Measurements from ENCODE around the gene DYSF. TPM values are rescaled to one million over a fixed set of nuclear protein-coding genes. Genes with fewer than 3 reads are reported as not detected.

DYSF gene
- total RNA-seq, 2 experiments from 2014 or later = not detected

DNA sequence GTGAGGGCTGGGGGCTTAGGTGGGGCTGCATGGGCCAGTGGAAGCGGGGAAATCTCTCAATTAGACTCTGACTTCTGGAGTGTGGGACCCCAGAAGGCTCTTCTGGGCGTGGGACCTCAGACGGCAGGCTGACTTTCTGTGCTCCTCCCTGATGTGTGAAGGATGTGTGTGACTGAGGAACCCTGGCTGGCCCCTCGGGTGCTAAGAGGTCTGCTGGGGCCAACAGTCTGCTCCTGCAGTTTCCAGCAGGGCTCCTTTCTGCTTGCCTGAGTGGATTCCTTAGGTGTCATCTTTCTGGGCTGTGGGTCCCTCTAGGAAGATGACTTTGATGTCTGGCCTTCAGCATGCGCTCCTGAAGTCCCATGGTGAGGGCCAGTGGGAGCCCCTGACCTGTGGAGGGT, 167.5 kb downstream of the DYSF start:
- Histone ChIP-seq H3K4me1 (ENCODE audit: insufficient read depth, low read length, poor library complexity, severe bottlenecking) (no peaks in the 10 kb centered on the region), H2AFZ (ENCODE audit: low read length) (no peak overlapping the region), H3K27ac (ENCODE audit: low read depth, low read length, poor library complexity, severe bottlenecking) (no peak overlapping the region), H3K4me3 (ENCODE audit: low read depth, low read length, poor library complexity, severe bottlenecking) (no peak overlapping the region), H4K20me1 (ENCODE audit: insufficient read depth, low read length) (no peaks in the 10 kb centered on the region), H3K79me2 (ENCODE audit: insufficient read depth, low read depth, low read length) (no peaks in the 10 kb centered on the region), H3K36me3 (ENCODE audit: insufficient read depth, low read length) (no peaks in the 10 kb centered on the region), H3K4me2 (ENCODE audit: low read length) (no peak overlapping the region), H3K9me2 (ENCODE audit: insufficient read depth, low read length) (no peaks in the 10 kb centered on the region), H3K9me3 (ENCODE audit: low read length) (no peaks in the 10 kb centered on the region)
- DNase-seq (ENCODE audit: low spot score) = no peak
- intact Hi-C loops (cut with micrococcal nuclease; ENCODE audit: unreplicated experiment) = no loop called here
- ChIA-PET CTCF (ENCODE audit: unreplicated experiment) (no interaction called here), POLR2A (no interaction called here)
- TF ChIP-seq EZH2phosphoT487 (IDR thresholded peaks at IDR 0.05; ENCODE audit: borderline replicate concordance, low read depth, low read length) = no peak
- TF ChIP-seq, protein P1, sequence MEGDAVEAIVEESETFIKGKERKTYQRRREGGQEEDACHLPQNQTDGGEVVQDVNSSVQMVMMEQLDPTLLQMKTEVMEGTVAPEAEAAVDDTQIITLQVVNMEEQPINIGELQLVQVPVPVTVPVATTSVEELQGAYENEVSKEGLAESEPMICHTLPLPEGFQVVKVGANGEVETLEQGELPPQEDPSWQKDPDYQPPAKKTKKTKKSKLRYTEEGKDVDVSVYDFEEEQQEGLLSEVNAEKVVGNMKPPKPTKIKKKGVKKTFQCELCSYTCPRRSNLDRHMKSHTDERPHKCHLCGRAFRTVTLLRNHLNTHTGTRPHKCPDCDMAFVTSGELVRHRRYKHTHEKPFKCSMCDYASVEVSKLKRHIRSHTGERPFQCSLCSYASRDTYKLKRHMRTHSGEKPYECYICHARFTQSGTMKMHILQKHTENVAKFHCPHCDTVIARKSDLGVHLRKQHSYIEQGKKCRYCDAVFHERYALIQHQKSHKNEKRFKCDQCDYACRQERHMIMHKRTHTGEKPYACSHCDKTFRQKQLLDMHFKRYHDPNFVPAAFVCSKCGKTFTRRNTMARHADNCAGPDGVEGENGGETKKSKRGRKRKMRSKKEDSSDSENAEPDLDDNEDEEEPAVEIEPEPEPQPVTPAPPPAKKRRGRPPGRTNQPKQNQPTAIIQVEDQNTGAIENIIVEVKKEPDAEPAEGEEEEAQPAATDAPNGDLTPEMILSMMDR (conservative IDR thresholded peaks at IDR 0.05; ENCODE audit: low read length) = no peak
- no TSS peak for BruUV-seq (replicated peaks)

DNA sequence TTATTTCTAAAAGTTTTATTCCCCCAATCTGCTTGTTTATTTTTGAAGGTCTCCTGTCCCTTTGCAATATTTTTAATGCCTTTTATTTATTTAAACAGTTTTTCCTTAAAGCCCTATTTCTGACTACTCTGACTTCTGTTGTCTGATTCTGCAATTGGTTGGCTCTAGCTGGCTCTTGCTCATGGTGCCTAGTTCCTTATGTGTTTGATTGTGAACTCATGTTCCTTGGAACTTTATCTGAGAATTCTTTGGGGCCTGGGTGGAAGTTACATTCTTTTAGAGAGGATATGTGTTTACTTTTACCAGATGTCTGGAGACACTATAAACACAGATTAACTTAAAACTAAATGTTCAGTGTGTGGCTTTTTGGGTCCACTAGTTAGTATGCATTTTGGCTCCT, 175.9 kb downstream of the DYSF start:
- no peaks in the 10 kb centered on the region for H3K9me3 ChIP-seq (ENCODE audit: low read length)
- H3K79me2 ChIP-seq (ENCODE audit: insufficient read depth, low read depth, low read length) = no peaks in the 10 kb centered on the region
- no peaks in the 10 kb centered on the region for H3K9me2 ChIP-seq (ENCODE audit: insufficient read depth, low read length)
- CTCF ChIA-PET (ENCODE audit: unreplicated experiment) = no interaction called here
- BruUV-seq (replicated peaks) = no TSS peak
- H3K27ac ChIP-seq (ENCODE audit: low read depth, low read length, poor library complexity, severe bottlenecking) = no peak overlapping the region
- no peaks in the 10 kb centered on the region for H3K4me1 ChIP-seq (ENCODE audit: insufficient read depth, low read length, poor library complexity, severe bottlenecking)
- intact Hi-C loops (cut with micrococcal nuclease; ENCODE audit: unreplicated experiment) = no loop called here
- TF ChIP-seq, protein P1 (conservative IDR thresholded peaks at IDR 0.05; ENCODE audit: low read length) = no peak
- no peak for TF ChIP-seq EZH2phosphoT487 (IDR thresholded peaks at IDR 0.05; ENCODE audit: borderline replicate concordance, low read depth, low read length)
- H3K36me3 ChIP-seq (ENCODE audit: insufficient read depth, low read length) = no peaks in the 10 kb centered on the region
- H2AFZ ChIP-seq (ENCODE audit: low read length) = no peak overlapping the region
- H4K20me1 ChIP-seq (ENCODE audit: insufficient read depth, low read length) = no peaks in the 10 kb centered on the region
- no peak for DNase-seq (ENCODE audit: low spot score)
- POLR2A ChIA-PET = interaction anchor here (0.6 kb wide), 1 partner anchor 800 kb away, joined by 3 read pairs; no protein-coding TSS in a partner anchor
- H3K4me2 ChIP-seq (ENCODE audit: low read length) = no peak overlapping the region
- no peak overlapping the region for H3K4me3 ChIP-seq (ENCODE audit: low read depth, low read length, poor library complexity, severe bottlenecking)

DNA sequence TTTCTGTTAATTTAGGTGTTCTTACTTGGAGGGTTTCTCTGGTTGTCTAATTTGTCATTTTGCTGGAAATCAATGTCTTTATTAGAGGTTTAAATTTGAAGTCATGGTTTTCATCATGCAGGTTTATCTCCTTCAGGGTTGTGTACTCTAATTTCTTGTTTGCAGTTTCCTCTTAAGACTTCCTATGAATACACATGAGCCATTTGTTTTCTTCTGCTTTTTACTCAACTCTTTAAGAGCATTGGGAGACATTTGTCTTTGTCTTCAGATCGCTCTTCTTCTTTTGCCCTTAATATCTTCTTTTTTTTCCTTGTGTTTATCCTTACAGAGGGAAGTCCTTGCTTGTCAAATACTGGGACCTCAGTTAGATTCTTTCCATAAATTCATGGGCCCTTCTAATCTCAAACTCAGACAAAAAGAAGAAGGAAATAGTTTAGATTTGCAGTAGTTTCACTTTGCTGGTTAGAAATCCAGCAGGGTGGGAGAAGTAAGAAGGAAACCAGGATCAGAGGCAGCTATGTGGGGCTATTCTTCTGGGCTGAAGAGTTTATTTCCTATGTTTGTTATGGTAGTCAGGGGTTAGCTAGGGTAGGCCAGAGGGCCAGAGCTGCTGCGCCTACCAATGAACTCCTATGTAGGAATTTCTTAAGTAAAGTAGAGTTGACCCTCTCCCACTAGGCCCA, 176.6 kb downstream of the DYSF start:
- POLR2A ChIA-PET = interaction anchor here (0.6 to 1.8 kb wide), 2 partner anchors 38 to 799 kb away, joined by 3 to 4 read pairs; no protein-coding TSS in a partner anchor
- Histone ChIP-seq H2AFZ (ENCODE audit: low read length) (no peak overlapping the region), H4K20me1 (ENCODE audit: insufficient read depth, low read length) (no peaks in the 10 kb centered on the region)

More for the DNA sequence above, 176.6 kb downstream of the DYSF start:
- Histone ChIP-seq H3K4me1 (ENCODE audit: insufficient read depth, low read length, poor library complexity, severe bottlenecking) (no peaks in the 10 kb centered on the region), H3K27ac (ENCODE audit: low read depth, low read length, poor library complexity, severe bottlenecking) (no peak overlapping the region), H3K36me3 (ENCODE audit: insufficient read depth, low read length) (no peaks in the 10 kb centered on the region), H3K9me3 (ENCODE audit: low read length) (no peaks in the 10 kb centered on the region), H3K4me3 (ENCODE audit: low read depth, low read length, poor library complexity, severe bottlenecking) (no peak overlapping the region), H3K79me2 (ENCODE audit: insufficient read depth, low read depth, low read length) (no peaks in the 10 kb centered on the region), H3K4me2 (ENCODE audit: low read length) (no peak overlapping the region), H3K9me2 (ENCODE audit: insufficient read depth, low read length) (no peaks in the 10 kb centered on the region)
- intact Hi-C loops (cut with micrococcal nuclease; ENCODE audit: unreplicated experiment) = no loop called here
- BruUV-seq (replicated peaks) = no TSS peak
- TF ChIP-seq EZH2phosphoT487 (IDR thresholded peaks at IDR 0.05; ENCODE audit: borderline replicate concordance, low read depth, low read length) = no peak
- TF ChIP-seq, protein P1 (conservative IDR thresholded peaks at IDR 0.05; ENCODE audit: low read length) = no peak
- DNase-seq (ENCODE audit: low spot score) = no peak
- CTCF ChIA-PET (ENCODE audit: unreplicated experiment) = no interaction called here
